Trophoblast cell (in vitro differentiated cells and primary cell): ENCODE data around the gene TOR1B.
"Not testable (repeated sequence)": the region's sequence is repeated elsewhere in the genome, so short reads cannot be mapped to it uniquely, and the experiment has no call there.

ENCODE experiments used
- DNase-seq, 2 donors: peaks; one replicate each; pipeline ENCODE4 v3.0.0-alpha.2; 2016
- H2AFZ ChIP-seq: 2 replicates; pipeline ENCODE4 v1.6.1; 2013; ENCODE audit warnings: low read length, moderate library complexity, mild to moderate bottlenecking; ENCODE audit not compliant: insufficient read depth, poor library complexity
- H2AK5ac ChIP-seq: 2 replicates; pipeline ENCODE4 v1.6.1; 2013; ENCODE audit warnings: mild to moderate bottlenecking, low read length
- H2BK120ac ChIP-seq: 2 replicates; pipeline ENCODE4 v1.6.1; 2013; ENCODE audit warnings: low read length, mild to moderate bottlenecking, moderate library complexity; ENCODE audit not compliant: insufficient read depth, poor library complexity
- H2BK12ac ChIP-seq: 2 replicates; pipeline ENCODE4 v1.6.1; 2013; ENCODE audit warnings: mild to moderate bottlenecking, low read length, moderate library complexity
- H2BK5ac ChIP-seq: 2 replicates; pipeline ENCODE4 v1.6.1; 2013; ENCODE audit warnings: low read length, low read depth, moderate library complexity, mild to moderate bottlenecking; ENCODE audit not compliant: poor library complexity
- H3K14ac ChIP-seq: 2 replicates; pipeline ENCODE4 v1.6.1; 2013; ENCODE audit warnings: mild to moderate bottlenecking, low read length
- H3K18ac ChIP-seq: 2 replicates; pipeline ENCODE4 v1.6.1; 2013; ENCODE audit warnings: mild to moderate bottlenecking, low read length
- H3K23ac ChIP-seq: 2 replicates; pipeline ENCODE4 v1.6.1; 2013; ENCODE audit warnings: low read length
- H3K27ac ChIP-seq: 2 replicates; pipeline ENCODE4 v1.5.1; 2013; ENCODE audit warnings: low read depth, mild to moderate bottlenecking, inconsistent platforms, low read length, moderate library complexity
- H3K27me3 ChIP-seq: 2 replicates; pipeline ENCODE4 v1.6.1; 2013; ENCODE audit warnings: inconsistent platforms, mild to moderate bottlenecking, low read length, moderate library complexity; ENCODE audit not compliant: insufficient read depth
- H3K36me3 ChIP-seq, 2 experiments: 1 replicate in 1 of 2; 2 replicates in 1 of 2; pipeline ENCODE4 v1.6.1; 2013; ENCODE audit warnings: low read length in 2 of 2, mild to moderate bottlenecking in 2 of 2, moderate library complexity in 1 of 2; ENCODE audit not compliant: insufficient read depth in 2 of 2, control insufficient read depth in 1 of 2
- H3K4ac ChIP-seq: 2 replicates; pipeline ENCODE4 v1.6.1; 2013; ENCODE audit warnings: low read depth, mild to moderate bottlenecking, low read length, moderate library complexity
- H3K4me1 ChIP-seq, 2 experiments: 1 replicate in 1 of 2; 2 replicates in 1 of 2; pipeline ENCODE4 v1.6.1; 2013; ENCODE audit warnings: low read length in 2 of 2, mild to moderate bottlenecking in 2 of 2, moderate library complexity in 1 of 2; ENCODE audit not compliant: insufficient read depth in 2 of 2, control insufficient read depth in 1 of 2
- H3K4me2 ChIP-seq: 2 replicates; pipeline ENCODE4 v1.6.1; 2013; ENCODE audit warnings: inconsistent platforms, mild to moderate bottlenecking, low read length, moderate library complexity
- H3K4me3 ChIP-seq: 2 replicates; pipeline ENCODE4 v1.5.1; 2013; ENCODE audit warnings: mild to moderate bottlenecking, low read depth, low read length, inconsistent platforms
- H3K79me1 ChIP-seq: one replicate; pipeline ENCODE4 v1.6.1; 2013; ENCODE audit warnings: low read length
- H3K79me2 ChIP-seq: 2 replicates; pipeline ENCODE4 v1.6.1; 2013; ENCODE audit warnings: low read length, mild to moderate bottlenecking; ENCODE audit not compliant: control insufficient read depth, insufficient read depth, poor library complexity
- H3K9ac ChIP-seq: 2 replicates; pipeline ENCODE4 v1.6.1; 2013; ENCODE audit warnings: mild to moderate bottlenecking, low read length
- H3K9me3 ChIP-seq: 2 replicates; pipeline ENCODE4 v1.6.1; 2013; ENCODE audit warnings: low read depth, mild to moderate bottlenecking, control low read depth, inconsistent platforms, low read length; ENCODE audit not compliant: insufficient read depth
- H4K12ac ChIP-seq: 2 replicates; pipeline ENCODE4 v1.6.1; 2013; ENCODE audit warnings: low read depth, mild to moderate bottlenecking, low read length, moderate library complexity
- H4K8ac ChIP-seq: 2 replicates; pipeline ENCODE4 v1.6.1; 2013; ENCODE audit warnings: low read depth, mild to moderate bottlenecking, low read length, moderate library complexity
- H4K91ac ChIP-seq: one replicate; pipeline ENCODE4 v1.6.1; 2013; ENCODE audit warnings: low read depth, mild to moderate bottlenecking, low read length, moderate library complexity
- WGBS: extraction: QIAGEN DNeasy Blood & Tissue Kit; methylation state at CpG from one replicate; pipeline ENCODE4 v1.1.7; 2013; ENCODE audit warnings: missing lambda C conversion rate; ENCODE audit not compliant: insufficient read length, insufficient coverage; ENCODE audit errors: extremely low coverage; 5-methylcytosine and 5-hydroxymethylcytosine counted together

Gene TOR1B

GRCh38 chr9:129761901-129762369 lies 41.0 kb upstream of the TOR1B start:
- H3K27me3 ChIP-seq = no peaks in the 10 kb centered on the region
- H4K8ac ChIP-seq = no peak overlapping the region
- no peak overlapping the region for H2BK12ac ChIP-seq
- no peak overlapping the region for H3K23ac ChIP-seq
- H3K9me3 ChIP-seq = no peaks in the 10 kb centered on the region
- H4K12ac ChIP-seq = no peak overlapping the region
- peak; percentile 83 for DNase-seq
- H3K4me2 ChIP-seq = no peak overlapping the region
- no peak overlapping the region for H3K18ac ChIP-seq
- no peak overlapping the region for H3K4ac ChIP-seq
- no peak overlapping the region for H3K14ac ChIP-seq
- no peak overlapping the region for H3K27ac ChIP-seq
- no peak overlapping the region for H3K4me3 ChIP-seq
- H4K91ac ChIP-seq = no peak overlapping the region
- H3K4me1 ChIP-seq = peaks cover 17 to 20% of the 10 kb centered on the region in 2 experiments
- no CpG with 5 or more reads among the region's 6 CpGs for WGBS
- no peak overlapping the region for H2BK5ac ChIP-seq
- H2BK120ac ChIP-seq = no peak overlapping the region
- H2AK5ac ChIP-seq = no peak overlapping the region
- no peaks in the 10 kb centered on the region for H3K79me1 ChIP-seq
- no peak overlapping the region for H2AFZ ChIP-seq
- no peaks in the 10 kb centered on the region for H3K36me3 ChIP-seq
- H3K9ac ChIP-seq = no peak overlapping the region
- H3K79me2 ChIP-seq = no peaks in the 10 kb centered on the region

- H2BK120ac ChIP-seq, H2AFZ ChIP-seq, H3K4me3 ChIP-seq, H3K79me2 ChIP-seq, H3K36me3 ChIP-seq, H4K12ac ChIP-seq, H2AK5ac ChIP-seq, H3K14ac ChIP-seq, H3K4ac ChIP-seq, H3K23ac ChIP-seq, H4K91ac ChIP-seq, H3K79me1 ChIP-seq, H2BK5ac ChIP-seq, H3K27ac ChIP-seq, H3K18ac ChIP-seq, H3K4me2 ChIP-seq, H3K9me3 ChIP-seq, H2BK12ac ChIP-seq, H4K8ac ChIP-seq, H3K27me3 ChIP-seq, H3K9ac ChIP-seq: not testable (repeated sequence)
- peaks cover 17 to 20% of the 10 kb centered on the region in 2 experiments for H3K4me1 ChIP-seq
- peak; percentile 91 to 97 for DNase-seq
- no CpG with 5 or more reads among the region's 13 CpGs for WGBS
Observed at GRCh38 chr9:129762370-129762984, 40.5 kb upstream of the TOR1B start.

- Histone ChIP-seq H3K4me1 (peaks cover 17 to 20% of the 10 kb centered on the region in 2 experiments), H2AK5ac (no peak overlapping the region), H3K23ac (no peak overlapping the region), H2BK12ac (no peak overlapping the region), H3K27me3 (no peaks in the 10 kb centered on the region), H3K18ac (no peak overlapping the region), H4K8ac (no peak overlapping the region), H3K9ac (no peak overlapping the region), H2AFZ (no peak overlapping the region), H3K4me2 (no peak overlapping the region), H3K27ac (no peak overlapping the region), H3K79me1 (no peaks in the 10 kb centered on the region), H4K91ac (no peak overlapping the region), H3K36me3 (no peaks in the 10 kb centered on the region), H4K12ac (no peak overlapping the region), H3K79me2 (no peaks in the 10 kb centered on the region), H3K9me3 (no peaks in the 10 kb centered on the region), H3K4ac (no peak overlapping the region), H3K14ac (no peak overlapping the region), H2BK120ac (no peak overlapping the region), H2BK5ac (no peak overlapping the region), H3K4me3 (no peak overlapping the region)
- peak; percentile 77 to 90 for DNase-seq
- WGBS = no CpG with 5 or more reads among the region's 13 CpGs
Observed at GRCh38 chr9:129762985-129763926, 39.7 kb upstream of the TOR1B start.

- Histone ChIP-seq H4K91ac (no peak overlapping the region), H3K79me1 (no peaks in the 10 kb centered on the region), H2AK5ac (no peak overlapping the region), H3K4me3 (no peak overlapping the region), H4K8ac (no peak overlapping the region), H3K27ac (no peak overlapping the region), H2BK120ac (no peak overlapping the region), H4K12ac (no peak overlapping the region), H3K9ac (no peak overlapping the region), H2AFZ (no peak overlapping the region), H3K4me2 (no peak overlapping the region), H2BK5ac (no peak overlapping the region), H3K36me3 (no peaks in the 10 kb centered on the region), H3K27me3 (no peaks in the 10 kb centered on the region), H3K4ac (no peak overlapping the region), H3K79me2 (no peaks in the 10 kb centered on the region), H3K4me1 (peaks cover 13 to 18% of the 10 kb centered on the region in 2 experiments), H2BK12ac (no peak overlapping the region), H3K9me3 (no peaks in the 10 kb centered on the region), H3K14ac (no peak overlapping the region), H3K23ac (no peak overlapping the region), H3K18ac (no peak overlapping the region)
- WGBS = no CpG with 5 or more reads among the region's 4 CpGs
- DNase-seq = no peak
Observed at GRCh38 chr9:129765764-129766317, 37.1 kb upstream of the TOR1B start.
